Measurements from ENCODE around the gene CASP8.
"Not testable (repeated sequence)": the region's sequence is repeated elsewhere in the genome, so short reads cannot be mapped to it uniquely, and the experiment has no call there.

CASP8 gene

DNA sequence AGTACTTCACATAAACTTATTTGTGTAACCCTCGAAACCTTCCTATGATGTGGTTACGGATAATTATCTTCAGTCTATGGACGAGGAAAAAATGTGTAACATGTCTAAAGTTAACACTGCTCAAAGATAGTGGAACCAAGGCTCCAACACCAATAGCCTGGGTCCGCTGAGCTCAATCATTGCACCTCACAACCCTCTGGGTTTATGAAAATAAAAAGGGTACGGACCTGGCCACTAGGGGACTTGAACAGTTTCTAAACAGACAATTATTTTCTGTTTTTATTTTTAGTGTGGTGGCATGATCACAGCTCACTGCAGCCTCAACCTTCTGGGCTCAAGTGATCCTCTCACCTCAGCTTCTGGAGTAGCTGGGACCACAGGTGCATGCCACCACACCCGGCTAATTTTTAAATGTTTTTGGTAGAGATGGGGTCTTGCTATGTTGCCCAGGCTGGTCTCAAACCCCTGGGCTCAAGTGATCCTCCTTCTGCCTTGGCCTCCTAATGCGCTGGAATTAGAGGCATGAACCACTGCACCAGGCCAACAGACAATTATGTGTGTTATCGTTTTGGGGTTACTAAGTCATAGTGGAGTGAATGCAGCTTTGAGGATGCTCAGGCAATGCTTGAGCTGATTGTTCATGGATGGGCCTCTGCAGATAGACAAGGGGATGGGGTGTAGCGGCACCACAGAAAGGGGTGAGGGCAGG is 10.1 kb downstream of the CASP8 start:
- DNase-seq (ENCODE audit: low read depth) = no peak

DNA sequence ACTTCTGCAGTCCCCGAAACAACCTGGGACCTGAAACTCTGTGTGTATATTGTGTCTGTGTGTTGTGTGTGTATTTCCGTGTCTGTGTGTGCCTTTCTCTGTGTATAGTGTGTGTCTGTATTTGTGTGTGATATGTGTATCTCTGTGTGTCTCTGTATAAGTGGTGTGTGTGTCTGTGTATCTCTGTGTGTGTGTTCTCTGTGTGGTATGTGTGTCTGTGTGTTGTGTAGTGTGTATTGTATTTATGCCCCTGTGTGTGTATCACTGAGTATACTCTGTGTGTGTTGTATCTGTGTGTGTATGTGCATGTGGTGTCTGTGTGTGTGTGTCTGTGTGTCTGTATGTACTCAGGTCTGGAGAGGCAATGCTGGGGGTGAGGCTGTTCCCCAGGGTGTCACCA is 11.6 kb downstream of the CASP8 start:
- no peak for DNase-seq (ENCODE audit: low read depth)

GRCh38 chr2:201273330-201273983 is 13.1 kb downstream of the CASP8 start:
- no peak for DNase-seq (ENCODE audit: low read depth)

- DNase-seq (ENCODE audit: low read depth) = no peak
These were observed 14.7 kb downstream of the CASP8 start for GRCh38 chr2:201275069-201275468.

- no peak for DNase-seq (ENCODE audit: low read depth)
These were observed 15.7 kb downstream of the CASP8 start for GRCh38 chr2:201275990-201276389.

GRCh38 chr2:201276511-201276910 is 16.2 kb downstream of the CASP8 start:
- no peak for DNase-seq (ENCODE audit: low read depth)

DNA sequence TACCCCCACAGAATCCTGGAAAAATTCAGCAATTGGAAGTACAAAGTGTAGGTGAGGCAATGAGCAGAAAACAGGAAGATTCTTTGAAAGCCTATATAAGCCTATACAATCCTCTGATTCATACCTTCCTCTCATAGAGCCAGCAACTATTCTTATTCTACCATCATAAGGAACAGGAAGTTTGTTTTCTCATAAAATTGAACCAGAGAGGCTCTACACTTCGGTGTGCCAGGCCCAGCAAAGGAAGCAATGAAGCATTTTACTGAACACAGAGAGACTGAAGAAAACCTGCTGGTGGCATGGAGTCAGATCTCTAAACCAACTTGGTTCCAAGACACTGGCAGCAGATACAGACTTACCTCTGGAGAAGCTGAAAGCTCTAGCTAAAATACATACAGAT is 18.7 kb downstream of the CASP8 start:
- DNase-seq (ENCODE audit: low read depth) = no peak

GRCh38 chr2:201280191-201281040 is 20.1 kb downstream of the CASP8 start:
- no peak for DNase-seq (ENCODE audit: low read depth)

DNA sequence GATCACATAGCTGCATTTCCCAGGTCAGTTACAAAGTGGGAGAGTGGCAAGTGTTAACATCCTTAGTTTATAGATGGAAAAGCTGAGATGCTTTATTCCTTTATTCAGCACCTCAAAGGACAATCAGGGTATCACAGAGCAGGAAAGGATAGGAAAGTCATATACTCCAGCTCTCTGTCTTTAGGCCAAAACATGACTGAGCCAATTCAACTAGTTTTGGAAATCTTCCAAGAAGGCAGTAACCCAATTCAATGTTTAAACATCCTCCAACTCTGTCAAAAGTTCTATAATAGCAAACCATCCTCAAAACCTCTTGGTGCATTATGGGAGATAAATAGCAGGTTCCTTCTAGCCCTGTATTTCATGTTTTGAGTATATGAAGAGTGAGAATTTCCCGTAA is 25.2 kb downstream of the CASP8 start:
- no peak for DNase-seq (ENCODE audit: low read depth)

- DNase-seq (ENCODE audit: low read depth) = not testable (repeated sequence)
These were observed 30.3 kb downstream of the CASP8 start for GRCh38 chr2:201290457-201291148.

- DNase-seq (ENCODE audit: low read depth) = no peak
These were observed 38.2 kb downstream of the CASP8 start for GRCh38 chr2:201298462-201299052.

DNA sequence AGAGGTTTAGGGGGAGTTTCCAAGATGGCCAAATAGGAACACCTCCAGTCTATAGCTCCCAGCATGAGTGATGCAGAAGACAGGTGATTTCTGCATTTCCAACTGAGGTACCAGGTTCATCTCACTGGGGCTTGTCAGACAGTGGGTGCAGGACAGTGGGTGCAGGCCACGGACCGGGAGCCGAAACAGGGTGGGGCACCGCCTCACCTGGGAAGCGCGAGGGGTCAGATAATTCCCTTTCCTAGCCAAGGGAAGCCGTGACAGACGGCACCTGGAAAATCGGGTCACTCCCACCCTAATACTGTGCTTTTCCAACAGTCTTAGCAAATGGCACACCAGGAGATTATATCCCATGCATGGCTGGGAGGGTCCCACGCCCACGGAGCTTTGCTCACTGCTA is 39.6 kb downstream of the CASP8 start:
- not testable (repeated sequence) for DNase-seq (ENCODE audit: low read depth)

GRCh38 chr2:201307876-201308275 is 47.5 kb downstream of the CASP8 start:
- peak; percentile 58 for DNase-seq (ENCODE audit: low read depth)

- DNase-seq (ENCODE audit: low read depth) = no peak
These were observed 48.6 kb downstream of the CASP8 start for GRCh38 chr2:201308914-201309313.

DNA sequence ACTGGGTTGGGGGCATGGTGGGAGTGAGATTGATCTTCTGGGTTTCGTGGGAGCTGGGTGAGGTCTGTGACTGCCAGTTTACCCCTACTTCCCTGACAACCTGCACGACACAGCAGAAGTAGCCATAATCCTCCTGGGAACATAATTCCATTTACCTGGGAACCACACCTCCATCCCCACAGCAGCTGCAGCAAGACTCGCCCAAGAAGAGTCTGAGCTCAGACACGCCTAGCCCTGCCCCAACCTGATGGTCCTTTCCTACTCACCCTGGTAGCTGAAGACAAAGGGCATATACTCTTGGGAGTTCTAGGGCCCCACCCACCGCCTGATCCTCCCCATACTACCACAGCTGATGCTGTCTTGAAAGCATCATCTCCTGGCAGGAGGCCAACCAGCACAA is 53.0 kb downstream of the CASP8 start:
- DNase-seq (ENCODE audit: low read depth) = no peak

GRCh38 chr2:201319511-201319910 is 59.2 kb downstream of the CASP8 start:
- no peak for DNase-seq (ENCODE audit: low read depth)

DNA sequence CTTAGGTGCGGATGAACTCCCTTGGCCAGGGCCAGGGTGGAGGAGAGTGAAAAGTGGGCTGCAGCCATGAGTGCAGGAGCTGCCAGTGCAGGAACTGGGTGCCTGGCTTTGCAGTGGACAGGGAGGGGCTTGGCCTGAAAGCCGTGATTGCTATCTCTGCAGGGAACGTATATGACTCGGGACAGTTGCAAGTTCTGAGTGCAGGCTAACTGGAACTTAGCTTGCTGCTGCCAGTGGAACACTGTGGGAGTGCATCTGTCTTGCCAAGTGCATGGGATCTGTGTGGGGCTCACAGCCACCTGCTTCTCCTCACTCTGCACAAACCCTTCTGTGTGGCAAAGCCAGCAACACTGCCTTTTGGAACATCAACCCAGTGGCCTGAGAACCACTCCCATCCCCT is 59.9 kb downstream of the CASP8 start:
- DNase-seq (ENCODE audit: low read depth) = no peak

DNA sequence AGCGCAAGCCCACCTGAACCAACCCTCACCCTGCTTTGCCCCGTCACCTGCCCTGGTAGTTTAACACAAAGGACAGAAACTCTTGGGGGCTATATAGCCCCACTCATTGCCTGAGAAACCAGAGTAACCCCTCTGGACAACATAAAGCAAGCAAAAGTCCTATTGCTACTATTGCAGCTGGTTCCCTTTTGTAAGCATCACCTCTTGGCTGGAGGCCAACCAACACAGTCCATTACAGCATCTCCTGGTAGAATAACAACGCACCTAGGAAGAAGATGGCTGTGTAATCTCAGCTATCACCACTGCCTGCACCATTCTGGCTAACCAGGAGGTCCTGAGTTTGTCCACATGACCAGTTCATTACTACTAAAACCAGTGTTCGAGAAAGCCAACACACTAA is 60.4 kb downstream of the CASP8 start:
- no peak for DNase-seq (ENCODE audit: low read depth)

GRCh38 chr2:201322772-201323171 is 62.4 kb downstream of the CASP8 start:
- no peak for DNase-seq (ENCODE audit: low read depth)

GRCh38 chr2:201327678-201328077 is 67.3 kb downstream of the CASP8 start:
- no peak for DNase-seq (ENCODE audit: low read depth)

GRCh38 chr2:201329409-201329808 is 69.1 kb downstream of the CASP8 start:
- DNase-seq (ENCODE audit: low read depth) = no peak
